ENCODE measurements around the gene LSP1.

The LSP1 gene

GRCh38 chr11:1913271-1914060 lies 60.6 kb downstream of the LSP1 start:
- no peak for DNase-seq (ENCODE audit: extremely low read depth in 1 of 2, low read depth in 1 of 2)

GRCh38 chr11:1915795-1916131 lies 62.9 kb downstream of the LSP1 start:
- DNase-seq (ENCODE audit: extremely low read depth in 1 of 2, low read depth in 1 of 2): no peak

- DNase-seq (ENCODE audit: extremely low read depth in 1 of 2, low read depth in 1 of 2): no peak
Observed at GRCh38 chr11:1916132-1916985, 63.5 kb downstream of the LSP1 start.

GRCh38 chr11:1916986-1917522 lies 64.2 kb downstream of the LSP1 start:
- DNase-seq (ENCODE audit: extremely low read depth in 1 of 2, low read depth in 1 of 2): no peak

GRCh38 chr11:1917523-1918435 lies 64.9 kb downstream of the LSP1 start:
- DNase-seq (ENCODE audit: extremely low read depth in 1 of 2, low read depth in 1 of 2): no peak

- no peak for DNase-seq (ENCODE audit: extremely low read depth in 1 of 2, low read depth in 1 of 2)
Observed at GRCh38 chr11:1918436-1919315, 65.8 kb downstream of the LSP1 start.

- DNase-seq (ENCODE audit: extremely low read depth in 1 of 2, low read depth in 1 of 2): no peak
Observed at GRCh38 chr11:1919391-1920127, 66.7 kb downstream of the LSP1 start, which contains the start of gene TNNT3. Gene TNNT3, plus strand, starts transcription at chr11:1919703. Its CDS starts 3,172 bp downstream, at chr11:1922875.

GRCh38 chr11:1920128-1920908 lies 67.4 kb downstream of the LSP1 start:
- no peak for DNase-seq (ENCODE audit: extremely low read depth in 1 of 2, low read depth in 1 of 2)

- no peak for DNase-seq (ENCODE audit: extremely low read depth in 1 of 2, low read depth in 1 of 2)
Observed at GRCh38 chr11:1920909-1921573, 68.2 kb downstream of the LSP1 start.

GRCh38 chr11:1921574-1922141 lies 68.8 kb downstream of the LSP1 start:
- DNase-seq (ENCODE audit: extremely low read depth in 1 of 2, low read depth in 1 of 2): no peak

GRCh38 chr11:1922481-1923081 lies 69.7 kb downstream of the LSP1 start:
- DNase-seq (ENCODE audit: extremely low read depth in 1 of 2, low read depth in 1 of 2): no peak

- DNase-seq (ENCODE audit: extremely low read depth in 1 of 2, low read depth in 1 of 2): no peak
Observed at GRCh38 chr11:1923201-1923956, 70.5 kb downstream of the LSP1 start.

GRCh38 chr11:1924181-1924580 lies 71.3 kb downstream of the LSP1 start:
- DNase-seq (ENCODE audit: extremely low read depth in 1 of 2, low read depth in 1 of 2): no peak

- DNase-seq (ENCODE audit: extremely low read depth in 1 of 2, low read depth in 1 of 2): no peak
Observed at GRCh38 chr11:1924646-1925372, 71.9 kb downstream of the LSP1 start.

- DNase-seq (ENCODE audit: extremely low read depth in 1 of 2, low read depth in 1 of 2): no peak
Observed at GRCh38 chr11:1925373-1926155, 72.7 kb downstream of the LSP1 start.
